Karpas-422 (cell line): ENCODE results near the gene RNF114. TPM values are rescaled to one million over a fixed set of nuclear protein-coding genes. Genes with fewer than 3 reads are reported as not detected.
A peak's percentile ranks its signal among the peaks of the same experiment; 100 is the strongest.

ENCODE experiments used
- DNase-seq: peaks from one replicate; pipeline ENCODE4 v3.0.0-alpha.2; 2015
- H2AFZ ChIP-seq: fragments of 200-600 bp; sonication (generic); 2 replicates; pipeline ENCODE4 v1.6.1; 2014; ENCODE audit warnings: antibody characterized with exemption, low read length, mixed read lengths
- H3K27ac ChIP-seq: fragments of 200-600 bp; sonication (generic); 2 replicates; pipeline ENCODE4 v1.5.1; 2014; ENCODE audit warnings: mild to moderate bottlenecking, low read length, moderate library complexity
- H3K27me3 ChIP-seq: fragments of 200-600 bp; sonication (generic); 2 replicates; pipeline ENCODE4 v1.6.1; 2014; ENCODE audit warnings: low read length, mixed read lengths
- H3K36me3 ChIP-seq: fragments of 200-600 bp; sonication (generic); 2 replicates; pipeline ENCODE4 v1.6.1; 2014; ENCODE audit warnings: low read length, mixed read lengths; ENCODE audit not compliant: insufficient read depth
- H3K4me1 ChIP-seq: fragments of 200-600 bp; sonication (generic); 2 replicates; pipeline ENCODE4 v1.6.1; 2014; ENCODE audit warnings: mild to moderate bottlenecking, low read length, mixed read lengths
- H3K4me2 ChIP-seq: fragments of 200-600 bp; sonication (generic); 2 replicates; pipeline ENCODE4 v1.6.1; 2014; ENCODE audit warnings: low read length, low read depth, mild to moderate bottlenecking; ENCODE audit not compliant: poor library complexity, severe bottlenecking
- H3K4me3 ChIP-seq: fragments of 200-600 bp; sonication (generic); 2 replicates; pipeline ENCODE4 v1.5.1; 2014; ENCODE audit warnings: mild to moderate bottlenecking, antibody characterized with exemption, low read length, mixed read lengths
- H3K79me2 ChIP-seq: fragments of 200-600 bp; sonication (generic); 2 replicates; pipeline ENCODE4 v1.6.1; 2014; ENCODE audit warnings: mild to moderate bottlenecking, low read length, mixed read lengths
- H3K9ac ChIP-seq: fragments of 200-600 bp; sonication (generic); 2 replicates; pipeline ENCODE4 v1.6.0; 2014; ENCODE audit warnings: low read length
- H3K9me2 ChIP-seq: fragments of 200-600 bp; sonication (generic), shearing (Covaris generic); replicated peaks from 2 replicates; pipeline ENCODE4 v1.6.0; 2014; ENCODE audit warnings: mild to moderate bottlenecking, low read length, moderate library complexity; ENCODE audit not compliant: insufficient read depth
- H3K9me3 ChIP-seq: fragments of 300-700, 200-600 bp; sonication (generic); 2 replicates; pipeline ENCODE4 v1.6.1; 2014; ENCODE audit warnings: low read length, mixed read lengths
- H4K20me1 ChIP-seq: fragments of 200-600 bp; sonication (generic); 2 replicates; pipeline ENCODE4 v1.6.1; 2014; ENCODE audit warnings: mild to moderate bottlenecking, antibody characterized with exemption, low read length, low read depth; ENCODE audit not compliant: insufficient read depth
- total RNA-seq: library from RNA; depleted of rRNA; stranded (reverse); fragments of >200 nt; shearing (Covaris generic); gene quantifications from 2 replicates; pipeline ENCODE4 v1.2.3, GENCODE V29; 2014; ENCODE audit warnings: low replicate concordance

Gene RNF114
- total RNA-seq, 1 experiment from 2014 or later, result 38.1 TPM

DNA sequence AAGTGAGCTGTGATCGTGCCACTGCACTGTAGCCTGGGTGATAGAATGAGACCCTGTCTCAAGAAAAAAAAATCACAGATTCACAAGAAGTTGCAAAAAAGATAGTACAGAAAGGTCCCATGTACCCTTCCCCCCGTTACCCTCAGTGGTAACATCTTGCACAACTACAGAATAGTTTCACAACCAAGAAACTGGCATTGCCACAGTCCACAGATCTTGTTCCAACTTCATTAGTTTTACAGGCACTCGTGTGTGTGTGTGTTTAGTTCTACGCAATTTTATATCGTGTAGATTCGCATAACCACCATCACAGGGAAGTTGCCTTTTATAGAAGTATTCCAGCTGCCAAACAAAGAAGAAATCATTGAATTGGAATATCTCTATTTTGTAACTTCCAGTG lies 40.0 kb upstream of the RNF114 start:
- Histone ChIP-seq H4K20me1 (0 out of 2 replicates have a peak, but pooled peaks cover 6% of the 10 kb centered on the region), H2AFZ (no peak overlapping the region), H3K4me2 (no peak overlapping the region), H3K27me3 (no peaks in the 10 kb centered on the region), H3K27ac (no peak overlapping the region), H3K4me3 (no peak overlapping the region), H3K79me2 (no peaks in the 10 kb centered on the region), H3K9me3 (no peaks in the 10 kb centered on the region), H3K36me3 (no peaks in the 10 kb centered on the region), H3K4me1 (peaks cover 11% of the 10 kb centered on the region), H3K9me2 (no peaks in the 10 kb centered on the region), H3K9ac (no peak overlapping the region)
- DNase-seq, result no peak

GRCh38 chr20:49899541-49900383 lies 36.4 kb upstream of the RNF114 start:
- Histone ChIP-seq H3K36me3 (no peaks in the 10 kb centered on the region), H3K9ac (no peak overlapping the region), H3K4me2 (no peak overlapping the region), H4K20me1 (no peaks in the 10 kb centered on the region), H2AFZ (no peak overlapping the region), H3K9me3 (no peaks in the 10 kb centered on the region), H3K9me2 (no peaks in the 10 kb centered on the region), H3K27ac (no peak overlapping the region), H3K4me3 (no peak overlapping the region), H3K4me1 (no peaks in the 10 kb centered on the region), H3K79me2 (no peaks in the 10 kb centered on the region), H3K27me3 (no peaks in the 10 kb centered on the region)
- no peak for DNase-seq

DNA sequence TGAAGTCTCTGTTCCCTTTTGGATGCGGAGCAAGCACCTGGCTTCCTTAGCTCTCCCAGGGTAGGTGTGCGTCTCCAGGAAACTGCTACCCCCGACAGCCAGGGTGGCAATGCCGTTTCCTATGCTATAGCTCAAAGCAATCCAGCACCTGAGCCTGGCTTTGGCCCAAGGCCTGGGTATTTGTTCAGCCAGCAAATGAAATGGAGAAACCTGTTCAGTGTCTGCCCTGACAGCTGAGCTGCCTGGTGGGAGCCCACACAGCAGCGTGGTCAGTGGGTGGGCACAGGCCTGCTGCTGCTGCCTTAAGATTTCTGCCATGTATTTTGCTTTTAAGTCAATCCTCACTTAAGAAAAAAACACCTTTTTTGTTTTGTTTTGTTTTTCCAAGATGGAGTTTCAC lies 34.6 kb upstream of the RNF114 start:
- H3K36me3 ChIP-seq, result no peaks in the 10 kb centered on the region
- no peaks in the 10 kb centered on the region for H3K27me3 ChIP-seq
- no peak overlapping the region for H3K4me2 ChIP-seq
- no peaks in the 10 kb centered on the region for H3K79me2 ChIP-seq
- no peak overlapping the region for H3K27ac ChIP-seq
- DNase-seq, result no peak
- no peaks in the 10 kb centered on the region for H3K4me1 ChIP-seq
- H3K9me2 ChIP-seq, result no peaks in the 10 kb centered on the region
- no peak overlapping the region for H3K4me3 ChIP-seq
- H3K9me3 ChIP-seq, result no peaks in the 10 kb centered on the region
- no peak overlapping the region for H3K9ac ChIP-seq
- no peaks in the 10 kb centered on the region for H4K20me1 ChIP-seq
- H2AFZ ChIP-seq, result no peak overlapping the region

GRCh38 chr20:49904440-49905214 lies 31.6 kb upstream of the RNF114 start:
- Histone ChIP-seq H3K9me2 (no peaks in the 10 kb centered on the region), H3K4me1 (no peaks in the 10 kb centered on the region), H3K36me3 (no peaks in the 10 kb centered on the region), H2AFZ (no peak overlapping the region), H4K20me1 (0 out of 2 replicates have a peak, but pooled peaks cover 5% of the 10 kb centered on the region), H3K79me2 (peaks cover 4% of the 10 kb centered on the region), H3K9me3 (no peaks in the 10 kb centered on the region), H3K4me3 (no peak overlapping the region), H3K27ac (no peak overlapping the region), H3K9ac (no peak overlapping the region), H3K4me2 (no peak overlapping the region), H3K27me3 (no peaks in the 10 kb centered on the region)
- no peak for DNase-seq

GRCh38 chr20:49905415-49906091 lies 30.6 kb upstream of the RNF114 start:
- no peaks in the 10 kb centered on the region for H3K9me2 ChIP-seq
- peaks cover 13% of the 10 kb centered on the region for H3K79me2 ChIP-seq
- H3K9ac ChIP-seq, result no peak overlapping the region
- H3K4me1 ChIP-seq, result no peaks in the 10 kb centered on the region
- no peak overlapping the region for H3K27ac ChIP-seq
- H4K20me1 ChIP-seq, result 0 out of 2 replicates have a peak, but pooled peaks cover 5% of the 10 kb centered on the region
- no peak overlapping the region for H3K4me2 ChIP-seq
- no peak overlapping the region for H3K4me3 ChIP-seq
- H3K27me3 ChIP-seq, result no peaks in the 10 kb centered on the region
- H3K36me3 ChIP-seq, result no peaks in the 10 kb centered on the region
- H2AFZ ChIP-seq, result no peak overlapping the region
- no peaks in the 10 kb centered on the region for H3K9me3 ChIP-seq
- peak; percentile 38 for DNase-seq

- H3K9ac ChIP-seq, result no peak overlapping the region
- H3K9me3 ChIP-seq, result no peaks in the 10 kb centered on the region
- no peaks in the 10 kb centered on the region for H3K9me2 ChIP-seq
- no peak overlapping the region for H3K4me2 ChIP-seq
- no peaks in the 10 kb centered on the region for H3K36me3 ChIP-seq
- no peak overlapping the region for H3K4me3 ChIP-seq
- no peaks in the 10 kb centered on the region for H3K27me3 ChIP-seq
- H3K79me2 ChIP-seq, result peaks cover 19% of the 10 kb centered on the region
- H4K20me1 ChIP-seq, result 0 out of 2 replicates have a peak, but pooled peaks cover 5% of the 10 kb centered on the region
- no peak overlapping the region for H3K27ac ChIP-seq
- no peak for DNase-seq
- no peaks in the 10 kb centered on the region for H3K4me1 ChIP-seq
- no peak overlapping the region for H2AFZ ChIP-seq
Observed at GRCh38 chr20:49906101-49906604, 30.0 kb upstream of the RNF114 start.

- Histone ChIP-seq H3K4me1 (no peaks in the 10 kb centered on the region), H3K9me2 (no peaks in the 10 kb centered on the region), H2AFZ (no peak overlapping the region), H4K20me1 (0 out of 2 replicates have a peak, but pooled peaks cover 5% of the 10 kb centered on the region), H3K27ac (no peak overlapping the region), H3K4me3 (no peak overlapping the region), H3K9ac (no peak overlapping the region), H3K4me2 (no peak overlapping the region), H3K27me3 (no peaks in the 10 kb centered on the region), H3K9me3 (no peaks in the 10 kb centered on the region), H3K36me3 (no peaks in the 10 kb centered on the region), H3K79me2 (peaks cover 22% of the 10 kb centered on the region)
- no peak for DNase-seq
Observed at GRCh38 chr20:49906615-49907154, 29.5 kb upstream of the RNF114 start.
